Heart right ventricle (tissue), 16 donors: ENCODE results near the gene PSME1. TPM values are rescaled to one million over a fixed set of nuclear protein-coding genes. Genes with fewer than 3 reads are reported as not detected.

Source experiments
- ATAC-seq, 8 donors: fragments of 200-7000 bp; cut with Tn5 transposase; one replicate each; pipeline ENCODE4 v1.9.1; 2020; ENCODE audit warnings: mild to moderate bottlenecking in 8 of 8, moderate library complexity in 8 of 8, moderate number of reproducible peaks in 1 of 8
- DNase-seq, 2 donors: peaks; one replicate each; pipeline ENCODE4 v3.0.0-alpha.2; 2020
- H3K27ac ChIP-seq, 10 donors: fragments of 200-600 bp; sonication (generic) in 2 of 10; one replicate each; pipeline versions ENCODE4 v1.5.0 to v1.8.0; 2020 to 2022; ENCODE audit warnings: mild to moderate bottlenecking in 3 of 10
- H3K27me3 ChIP-seq, 7 donors: fragments of 200-600 bp; one replicate each; pipeline ENCODE4 v1.8.0; 2021 to 2022; ENCODE audit warnings: mild to moderate bottlenecking in 2 of 7
- H3K36me3 ChIP-seq, 9 donors: fragments of 200-600 bp; sonication (generic) in 1 of 9; one replicate each; pipeline versions ENCODE4 v1.5.0 to v1.8.0; 2020 to 2022; ENCODE audit warnings: mild to moderate bottlenecking in 2 of 9
- H3K4me1 ChIP-seq, 9 donors: fragments of 200-600 bp; sonication (generic) in 1 of 9; one replicate each; pipeline versions ENCODE4 v1.5.0 to v1.8.0; 2020 to 2022; ENCODE audit warnings: mild to moderate bottlenecking in 4 of 9
- H3K4me3 ChIP-seq, 10 donors: fragments of 200-600 bp; sonication (generic) in 2 of 10; one replicate each; pipeline versions ENCODE4 v1.5.0 to v1.8.0; 2020 to 2022; ENCODE audit warnings: mild to moderate bottlenecking in 7 of 10, moderate library complexity in 2 of 10
- H3K9me3 ChIP-seq, 11 donors: fragments of 200-600 bp in 10 of 11; sonication (generic) in 2 of 11; one replicate each; pipeline versions ENCODE4 v1.5.0 to v1.8.0; 2013 to 2022; ENCODE audit warnings: mild to moderate bottlenecking in 2 of 11, control low read depth in 1 of 11, moderate library complexity in 1 of 11
- WGBS, 2 donors: extraction: QIAGEN DNeasy Blood & Tissue Kit; methylation state at CpG; one replicate each; pipeline ENCODE4 v1.1.7; 2013; ENCODE audit warnings: inconsistent platforms in 1 of 2; 5-methylcytosine and 5-hydroxymethylcytosine counted together
- intact Hi-C, 10 donors: fragments of 100-400 bp; cut with DNase I; formaldehyde crosslinking; loops; one replicate each; pipeline versions ENCODE4 v1.11.1 to v1.14.2; 2022
- polyA plus RNA-seq, 2 donors: library from polyadenylated mRNA; stranded (reverse); fragments of 200-250 nt; gene quantifications; one replicate each; pipeline ENCODE4 v1.2.3, GENCODE V29; 2013
- total RNA-seq, 10 donors: library from RNA; stranded (reverse); fragmentation: NEBNext Ultra II Directional in 3 of 10; extraction: Animal tissue kit (Norgen Biotek cat#: 25700) in 3 of 10; gene quantifications; one replicate each; pipeline versions ENCODE4 v1.2.1 to v1.2.4, GENCODE V29; 2021 to 2023
- TF ChIP-seq, protein P1 (sequence below), 9 donors: fragments of 200-600 bp; sonication (generic) in 2 of 9; IDR thresholded peaks; one replicate each; pipeline versions ENCODE4 v1.5.0 to v1.8.0; 2021 to 2022; ENCODE audit warnings: antibody characterized with exemption in 9 of 9, mild to moderate bottlenecking in 5 of 9, moderate library complexity in 1 of 9
- donor health status: Arrhythmogenic right ventricular cardiomyopathy.
- donor health status: ischemic (EF 13 %, LVEDD 7.1; RV severe dilation, severe dysfunction).
- donor health status: healthy with polysubstance abuse.
- donor health status: DM: no; HTN: yes; CAD: no.
- donor health status: DM: no; HTN: no; CAD: no.
- donor health status: ischemic (EF 25% LVEDD 6.9; RV normal size, moderate dysfunction).
- donor health status: ischemic (EF 25% LVEDD 5.7; RV mildly dilated, moderate dysfunction).
- donor health status: healthy.
- donor health status: DM: yes; HTN: yes; CAD: no.
- donor health status: Ischemic cardiomyopathy.
- donor health status: ischemic (EF 35%, LVEDD 5.7; RV mildly dilated, moderate dysfunction).
- donor health status: nonischemic (EF 11% LVEDD 7.7; RV severe dilation, severe dysfunction).
- donor health status: DM: yes; HTN: yes; CAD: no.
- donor health status: PGD.
- donor health status: ischemic (EF 29% LVEDD 5.4; RV normal size, mild dysfunction).
- donor health status: nonischemic (EF 23%, LVEDD 6.1; RV moderate dilation, normal function).

PSME1 gene
- total and polyA plus RNA-seq, 12 donors = 84.3 to 341 (median 103) TPM

- 94 to 97% methylated on average over 8 of the region's 8 CpGs for WGBS, 2 donors
- H3K4me1 ChIP-seq = peaks cover 3 to 32% (median 21%) of the 10 kb centered on the region in 9 donors
- no peak overlapping the region for H3K4me3 ChIP-seq
- TF ChIP-seq, protein P1, sequence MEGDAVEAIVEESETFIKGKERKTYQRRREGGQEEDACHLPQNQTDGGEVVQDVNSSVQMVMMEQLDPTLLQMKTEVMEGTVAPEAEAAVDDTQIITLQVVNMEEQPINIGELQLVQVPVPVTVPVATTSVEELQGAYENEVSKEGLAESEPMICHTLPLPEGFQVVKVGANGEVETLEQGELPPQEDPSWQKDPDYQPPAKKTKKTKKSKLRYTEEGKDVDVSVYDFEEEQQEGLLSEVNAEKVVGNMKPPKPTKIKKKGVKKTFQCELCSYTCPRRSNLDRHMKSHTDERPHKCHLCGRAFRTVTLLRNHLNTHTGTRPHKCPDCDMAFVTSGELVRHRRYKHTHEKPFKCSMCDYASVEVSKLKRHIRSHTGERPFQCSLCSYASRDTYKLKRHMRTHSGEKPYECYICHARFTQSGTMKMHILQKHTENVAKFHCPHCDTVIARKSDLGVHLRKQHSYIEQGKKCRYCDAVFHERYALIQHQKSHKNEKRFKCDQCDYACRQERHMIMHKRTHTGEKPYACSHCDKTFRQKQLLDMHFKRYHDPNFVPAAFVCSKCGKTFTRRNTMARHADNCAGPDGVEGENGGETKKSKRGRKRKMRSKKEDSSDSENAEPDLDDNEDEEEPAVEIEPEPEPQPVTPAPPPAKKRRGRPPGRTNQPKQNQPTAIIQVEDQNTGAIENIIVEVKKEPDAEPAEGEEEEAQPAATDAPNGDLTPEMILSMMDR (IDR thresholded peaks at IDR 0.05) = no peak
- no peaks in the 10 kb centered on the region for H3K27me3 ChIP-seq
- no peaks in the 10 kb centered on the region for H3K9me3 ChIP-seq
- no peak for ATAC-seq
- H3K36me3 ChIP-seq = peaks cover 0 to 40% (median 0%) of the 10 kb centered on the region in 9 donors
- intact Hi-C loops = loop anchor here in 1 of 10 donors (10.0 kb wide), 1 partner anchor 112 kb away; the partner anchor contains the start of gene DHRS4L2
- no peak overlapping the region for H3K27ac ChIP-seq
- DNase-seq = no peak
These were observed 39.3 kb upstream of the PSME1 start for GRCh38 chr14:24096545-24097181.

DNA sequence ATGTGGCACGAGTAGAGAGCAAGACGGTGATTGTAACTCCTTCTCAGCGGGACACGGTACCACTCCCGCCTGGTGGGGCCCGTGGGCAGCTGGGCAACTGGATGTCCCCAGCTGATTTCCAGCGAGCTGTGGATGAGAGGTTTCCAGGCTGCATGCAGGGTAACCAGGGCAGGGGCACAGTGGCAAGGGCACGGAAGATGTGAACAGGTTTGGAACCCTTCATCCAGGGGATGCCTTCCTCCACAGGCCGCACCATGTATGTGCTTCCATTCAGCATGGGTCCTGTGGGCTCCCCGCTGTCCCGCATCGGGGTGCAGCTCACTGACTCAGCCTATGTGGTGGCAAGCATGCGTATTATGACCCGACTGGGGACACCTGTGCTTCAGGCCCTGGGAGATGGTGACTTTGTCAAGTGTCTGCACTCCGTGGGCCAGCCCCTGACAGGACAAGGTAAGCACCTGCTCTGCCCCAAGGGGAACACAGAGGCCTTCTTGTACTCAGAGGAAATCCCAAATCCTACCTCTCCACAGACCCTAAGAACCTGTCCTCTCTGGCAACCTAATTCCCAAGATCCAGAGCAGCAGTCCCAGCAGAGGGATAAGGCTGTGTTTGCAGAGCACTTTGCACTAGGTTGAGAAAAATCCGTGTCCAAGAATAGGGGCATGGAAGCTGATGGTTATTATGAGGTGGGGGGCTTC, 37.6 kb upstream of the PSME1 start:
- 95 to 97% methylated on average over 16 of the region's 16 CpGs for WGBS, 2 donors
- TF ChIP-seq, protein P1 (IDR thresholded peaks at IDR 0.05) = no peak
- H3K36me3 ChIP-seq = peaks cover 0 to 57% (median 0%) of the 10 kb centered on the region in 9 donors
- no peaks in the 10 kb centered on the region for H3K27me3 ChIP-seq
- DNase-seq (no peak), ATAC-seq (no peak)
- no peak overlapping the region for H3K27ac ChIP-seq
- H3K9me3 ChIP-seq = no peaks in the 10 kb centered on the region
- peaks cover 3 to 22% (median 16%) of the 10 kb centered on the region in 9 donors for H3K4me1 ChIP-seq
- intact Hi-C loops = loop anchor here in 1 of 10 donors (10.0 kb wide), 1 partner anchor 114 kb away; the partner anchor contains the start of gene DHRS4L2
- no peak overlapping the region for H3K4me3 ChIP-seq

GRCh38 chr14:24098927-24099813, 36.8 kb upstream of the PSME1 start:
- H3K4me1 ChIP-seq = peaks cover 0 to 17% (median 12%) of the 10 kb centered on the region in 9 donors
- H3K4me3 ChIP-seq = no peak overlapping the region
- no peaks in the 10 kb centered on the region for H3K27me3 ChIP-seq
- ATAC-seq = no peak
- DNase-seq = no peak
- 87 to 89% methylated on average over 17 of the region's 17 CpGs for WGBS, 2 donors
- H3K27ac ChIP-seq = no peak overlapping the region
- H3K9me3 ChIP-seq = no peaks in the 10 kb centered on the region
- H3K36me3 ChIP-seq = peaks cover 0 to 65% (median 0%) of the 10 kb centered on the region in 9 donors
- intact Hi-C loops = loop anchor here in 1 of 10 donors (10.0 kb wide), 1 partner anchor 114 kb away; the partner anchor contains the start of gene DHRS4L2
- TF ChIP-seq, protein P1 (IDR thresholded peaks at IDR 0.05) = no peak
